Activated effector memory CD4-positive, alpha-beta T cell treated with anti-CD3 and anti-CD28 coated beads, Interleukin-2, amount 50 U/mL, for 16 hours (primary cell): Measurements from ENCODE around the gene RIPOR2.
"Not testable (repeated sequence)": the region's sequence is repeated elsewhere in the genome, so short reads cannot be mapped to it uniquely, and the experiment has no call there.

Experiments
- DNase-seq: peaks from one replicate; pipeline ENCODE4 v3.0.0-alpha.2; 2020

The RIPOR2 gene

DNA sequence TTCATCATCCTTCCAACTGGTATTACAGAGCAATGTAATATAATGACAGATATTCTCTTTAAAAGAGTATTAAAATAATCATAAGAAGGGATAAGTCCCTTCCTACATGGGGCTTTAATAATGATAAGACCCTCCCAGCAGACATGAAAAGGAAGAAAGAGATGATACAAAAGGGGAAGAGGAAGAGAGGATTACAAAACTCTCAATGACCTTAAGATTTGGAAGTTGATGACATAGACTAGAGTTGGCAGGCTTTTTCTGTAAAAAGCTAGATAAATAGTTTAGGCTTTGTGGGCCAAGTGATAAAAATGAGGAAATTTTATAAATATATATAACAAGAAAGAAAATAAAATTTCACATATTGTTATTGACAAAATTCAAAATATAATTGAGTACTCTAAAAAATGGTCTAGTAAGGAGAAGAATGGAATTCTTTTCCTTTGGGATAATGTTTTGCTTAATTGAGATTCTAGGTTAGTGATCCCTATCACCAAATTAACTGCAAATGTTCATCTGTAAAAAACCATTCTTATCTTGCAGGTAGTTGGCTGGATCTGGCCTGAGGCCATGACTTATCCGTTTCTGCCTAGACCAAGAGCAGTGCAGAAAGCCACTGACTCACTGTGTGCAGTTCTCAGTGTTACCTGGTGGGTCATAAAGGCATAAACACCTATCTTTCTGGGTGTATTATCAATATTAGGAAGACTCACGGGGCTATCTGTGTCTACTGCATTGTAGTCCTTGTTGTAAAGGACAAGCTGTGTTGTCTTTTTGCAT, 11.0 kb downstream of the RIPOR2 start:
- no peak for DNase-seq

DNA sequence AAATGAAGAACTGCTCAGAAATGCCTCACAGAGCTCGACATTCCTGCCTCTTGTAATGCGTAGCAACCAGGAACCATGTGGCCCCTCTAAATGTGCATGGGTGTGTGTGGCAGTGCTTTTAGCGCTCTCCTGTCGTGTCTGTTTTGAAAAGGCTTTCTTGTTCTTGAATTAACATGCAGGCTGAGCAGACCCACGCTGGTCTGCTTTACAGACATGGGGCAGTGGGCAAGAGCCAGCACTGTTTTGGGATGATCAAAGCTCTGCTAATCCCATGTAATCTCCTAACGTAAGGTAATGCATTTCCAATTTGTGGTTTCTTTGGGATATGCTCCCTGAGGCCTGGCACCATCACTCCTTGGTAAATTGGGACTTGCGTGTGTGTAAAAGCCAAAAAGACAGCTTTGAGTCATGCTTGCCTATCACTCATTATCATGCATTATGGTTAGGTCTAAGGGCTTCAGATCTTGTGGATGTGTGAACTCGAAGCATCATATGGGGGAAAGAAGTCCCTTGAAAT, 11.8 kb downstream of the RIPOR2 start:
- DNase-seq, result no peak

DNA sequence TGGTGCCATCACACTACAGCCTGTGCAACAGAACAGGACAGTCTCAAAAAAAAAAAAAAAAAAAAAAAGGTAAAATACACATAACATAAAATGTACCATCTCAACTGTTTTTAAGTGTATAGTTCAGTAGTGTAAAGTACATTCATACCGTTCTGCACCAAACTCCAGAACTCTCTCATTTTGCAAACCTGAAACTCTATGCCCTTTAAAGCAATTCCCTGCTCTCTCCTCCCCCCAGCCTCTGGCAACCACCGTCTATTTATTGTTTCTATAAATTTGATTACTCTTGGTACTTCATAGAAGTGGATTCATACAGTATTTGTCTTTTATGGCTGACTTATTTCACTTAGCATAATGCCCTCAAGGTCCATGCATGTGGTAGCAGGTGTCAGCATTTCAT, 12.9 kb downstream of the RIPOR2 start:
- DNase-seq, result no peak

DNA sequence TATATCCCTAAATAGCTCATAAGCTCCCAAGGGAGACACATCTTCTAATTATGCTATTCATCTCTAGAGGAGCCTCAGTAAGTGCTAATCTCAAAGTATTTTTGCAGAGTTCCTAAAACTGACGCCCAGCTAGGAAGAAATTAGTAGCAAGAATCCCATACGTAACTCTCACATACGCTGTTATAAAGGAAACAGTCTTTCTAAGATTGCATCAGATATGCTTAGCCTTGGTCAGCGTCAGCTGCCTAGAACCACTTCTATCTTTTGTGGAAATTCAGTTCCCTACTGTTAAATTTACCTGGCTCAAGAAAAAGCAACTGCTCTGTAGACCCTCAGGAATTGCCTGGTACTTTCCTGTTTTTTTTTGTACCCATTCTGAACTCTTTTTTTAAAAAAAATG, 13.6 kb downstream of the RIPOR2 start:
- DNase-seq, result no peak

DNA sequence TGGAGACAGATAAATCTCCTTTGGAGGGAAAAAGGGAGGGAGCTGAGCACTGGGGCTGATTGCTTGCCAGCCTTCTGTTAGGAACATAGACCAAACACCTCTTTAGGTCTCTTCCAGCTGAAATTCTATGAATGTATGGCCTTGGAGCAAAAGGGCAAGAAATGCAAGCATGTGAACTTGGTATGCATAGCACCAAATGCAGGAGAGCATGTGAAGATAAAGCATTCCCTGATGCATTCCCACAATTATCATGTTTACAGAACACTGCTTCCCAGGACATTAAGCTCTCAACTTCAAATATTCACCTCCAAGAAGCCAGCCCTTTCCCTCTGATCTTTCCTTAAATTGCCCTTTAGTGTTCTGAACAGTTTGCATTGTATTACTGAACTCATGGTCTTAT, 15.6 kb downstream of the RIPOR2 start:
- no peak for DNase-seq

DNA sequence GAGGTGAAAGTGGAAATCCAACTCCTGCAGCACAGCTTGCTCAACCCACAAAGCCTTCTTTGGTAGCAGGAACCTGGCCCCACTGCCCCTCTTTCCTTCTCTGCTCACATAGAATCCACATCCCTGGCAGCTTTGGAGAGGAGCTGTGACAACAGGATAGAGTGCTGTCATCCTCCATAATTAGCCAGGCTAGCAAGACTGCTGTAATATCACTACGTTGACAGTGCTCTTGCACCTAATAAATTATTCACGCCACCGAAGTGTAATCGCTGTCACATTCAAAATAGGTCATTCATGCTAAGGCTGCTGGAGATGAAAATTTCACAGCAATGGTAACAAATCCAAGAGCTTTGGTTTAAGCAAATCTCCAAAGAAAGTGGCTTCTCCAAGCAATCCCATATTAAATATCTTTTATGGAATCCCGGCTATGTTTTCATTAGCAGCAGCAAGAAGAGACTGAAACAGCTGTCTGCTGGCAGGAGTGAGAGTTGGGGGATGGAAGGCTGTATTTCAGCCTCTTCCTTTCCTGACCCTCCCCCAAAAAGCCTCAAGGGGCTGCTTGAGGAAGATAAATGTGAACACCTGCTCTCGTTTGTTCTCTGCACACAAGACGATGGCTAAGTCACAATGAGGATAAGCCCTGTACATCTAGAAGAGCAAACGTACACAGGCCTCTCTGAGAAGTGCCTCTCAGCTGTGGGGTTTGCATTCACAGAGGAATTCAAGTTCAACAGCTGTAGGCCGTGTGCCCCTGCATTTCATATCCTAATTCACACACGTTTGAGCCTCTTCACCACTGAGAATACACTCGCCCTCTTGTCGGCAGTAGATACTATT, 16.5 kb downstream of the RIPOR2 start:
- peak; percentile 69 for DNase-seq

DNA sequence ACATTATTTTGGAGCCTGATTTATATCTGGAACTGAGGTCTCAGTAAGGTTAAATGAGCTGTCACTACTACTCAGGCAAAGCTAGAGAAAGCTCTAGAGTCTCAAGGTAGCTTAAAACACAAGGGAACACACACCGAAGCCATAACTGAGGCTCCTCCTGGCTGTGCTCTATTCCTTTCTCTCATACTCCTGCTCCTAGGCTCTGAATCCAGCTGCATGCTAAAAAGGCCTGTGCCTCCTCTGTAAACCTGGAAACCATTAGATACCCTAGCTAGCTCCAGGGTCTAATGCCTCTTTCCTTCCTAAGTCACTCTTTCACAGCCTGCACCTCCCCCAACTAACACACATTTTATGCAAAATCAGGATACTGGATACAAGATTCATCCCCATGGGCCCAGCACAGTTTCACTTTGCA, 17.1 kb downstream of the RIPOR2 start:
- no peak for DNase-seq

DNA sequence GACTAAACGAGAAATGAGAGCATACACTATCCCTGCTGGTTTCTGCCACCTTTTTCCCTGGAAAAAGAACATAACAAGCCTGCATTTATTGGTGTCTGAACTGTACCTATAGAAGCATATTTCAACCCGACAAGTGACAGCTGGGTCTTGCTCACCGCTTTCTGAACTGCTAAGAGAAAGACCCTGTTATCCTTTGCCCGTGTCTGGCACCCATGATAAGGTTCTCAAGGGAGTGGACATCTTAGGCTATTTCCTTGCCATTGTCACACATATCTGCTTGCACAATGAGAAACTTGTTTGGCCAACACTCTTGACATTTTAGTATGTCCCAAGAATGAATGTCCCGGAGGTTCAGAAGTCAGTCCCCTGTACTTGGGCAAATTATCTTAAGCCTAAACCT, 19.3 kb downstream of the RIPOR2 start:
- DNase-seq, result no peak

DNA sequence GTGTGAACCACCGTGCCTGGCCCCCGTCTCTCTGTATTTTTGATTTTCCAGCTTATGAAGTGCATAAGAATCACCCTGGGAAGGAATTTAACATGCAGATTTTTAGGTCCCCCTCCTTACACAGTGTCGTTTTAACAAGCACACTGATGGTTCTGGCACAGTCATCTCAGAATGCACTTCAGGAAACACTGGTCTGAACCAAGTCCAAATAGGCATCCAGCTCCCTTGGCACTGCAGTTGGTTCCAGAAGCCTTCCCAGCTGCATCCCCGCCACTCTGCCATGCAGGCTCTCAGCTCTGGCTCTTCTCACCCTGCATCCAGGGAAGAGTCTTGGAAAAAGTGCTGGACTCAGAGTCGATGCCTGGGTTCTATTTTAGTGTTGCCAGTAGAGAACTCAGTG, 20.1 kb downstream of the RIPOR2 start:
- no peak for DNase-seq

DNA sequence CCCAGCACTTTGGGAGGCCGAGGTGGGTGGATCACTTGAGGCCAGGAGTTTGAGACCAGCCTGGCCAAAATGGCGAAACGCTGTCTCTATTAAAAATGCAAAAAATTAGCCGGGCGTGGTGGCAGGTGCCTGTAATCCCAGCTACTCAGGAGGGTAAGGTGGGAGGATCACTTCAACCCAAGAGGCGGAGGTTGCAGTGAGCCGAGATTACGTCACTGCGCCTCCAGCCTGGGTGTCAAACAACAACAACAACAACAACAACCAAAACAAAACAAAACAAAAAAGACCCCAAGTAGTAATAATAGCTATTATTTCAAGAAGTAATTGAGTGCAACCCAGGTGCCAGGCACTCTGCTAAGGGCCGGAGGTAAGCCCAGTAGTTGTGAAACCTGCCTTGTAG, 21.7 kb downstream of the RIPOR2 start:
- not testable (repeated sequence) for DNase-seq

DNA sequence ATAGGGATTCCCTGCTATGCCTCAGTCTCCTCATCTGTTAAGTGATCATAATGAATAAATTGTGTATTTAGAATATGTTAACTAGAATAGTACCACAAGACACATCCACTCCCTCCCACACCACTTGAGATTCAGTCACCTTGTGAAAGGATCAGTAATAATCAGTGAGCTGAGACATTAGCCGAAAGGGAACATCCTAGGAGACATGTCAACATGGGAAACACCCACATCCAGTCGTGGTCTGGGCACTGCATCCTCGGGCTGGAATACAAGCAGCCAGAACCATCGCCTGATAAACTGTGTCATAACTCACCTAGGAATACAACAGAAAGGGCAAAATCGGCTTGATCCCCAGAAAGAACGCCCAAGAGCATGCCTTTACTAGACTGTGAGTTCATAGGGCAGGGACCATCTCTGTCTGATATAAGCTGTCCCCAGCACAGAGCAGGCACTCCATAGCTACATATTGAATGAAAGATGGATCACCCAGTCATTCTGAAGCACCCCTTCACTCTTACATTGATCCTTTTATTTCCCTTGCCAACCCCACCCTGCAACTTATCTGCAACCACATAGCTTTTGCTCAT, 23.9 kb downstream of the RIPOR2 start:
- no peak for DNase-seq

DNA sequence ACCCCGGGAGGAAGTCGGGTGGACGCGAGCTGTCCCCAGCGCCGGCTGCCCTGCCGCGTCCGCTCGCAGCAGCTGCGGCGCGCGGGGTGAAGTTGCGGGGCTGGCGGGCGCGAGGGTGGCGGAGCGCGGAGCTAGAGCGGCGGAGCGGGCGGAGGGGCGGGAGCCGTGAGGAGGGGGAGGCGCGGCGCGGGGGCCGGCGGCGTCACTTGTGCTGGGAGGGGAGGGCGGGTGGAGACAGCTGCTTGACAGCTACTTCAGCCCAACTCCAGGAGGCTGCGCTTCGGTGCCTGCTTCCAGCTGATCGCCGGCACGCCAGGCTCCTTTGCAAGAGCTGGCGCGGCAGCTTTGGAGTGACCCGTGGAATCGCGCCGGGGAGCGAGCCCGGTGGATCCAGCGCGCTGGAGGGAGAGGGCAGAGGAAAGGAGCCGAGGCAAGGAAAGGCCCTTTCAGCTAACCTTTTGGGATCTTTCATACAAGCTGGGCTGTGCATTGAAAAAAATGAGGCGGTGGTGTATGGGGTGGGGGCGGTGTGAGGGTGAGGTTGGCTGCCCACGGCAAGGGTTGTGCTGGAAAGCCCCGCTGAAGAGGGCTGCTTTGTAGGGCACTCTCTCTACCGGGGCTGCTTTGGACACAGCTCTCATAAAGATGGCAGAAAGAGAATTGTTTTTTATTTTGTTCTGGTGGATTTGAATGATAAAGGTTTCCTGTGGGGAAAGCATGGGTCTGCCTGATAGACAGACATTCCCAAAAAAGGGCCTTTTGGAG, 24.6 kb downstream of the RIPOR2 start:
- DNase-seq, result peak; percentile 80

DNA sequence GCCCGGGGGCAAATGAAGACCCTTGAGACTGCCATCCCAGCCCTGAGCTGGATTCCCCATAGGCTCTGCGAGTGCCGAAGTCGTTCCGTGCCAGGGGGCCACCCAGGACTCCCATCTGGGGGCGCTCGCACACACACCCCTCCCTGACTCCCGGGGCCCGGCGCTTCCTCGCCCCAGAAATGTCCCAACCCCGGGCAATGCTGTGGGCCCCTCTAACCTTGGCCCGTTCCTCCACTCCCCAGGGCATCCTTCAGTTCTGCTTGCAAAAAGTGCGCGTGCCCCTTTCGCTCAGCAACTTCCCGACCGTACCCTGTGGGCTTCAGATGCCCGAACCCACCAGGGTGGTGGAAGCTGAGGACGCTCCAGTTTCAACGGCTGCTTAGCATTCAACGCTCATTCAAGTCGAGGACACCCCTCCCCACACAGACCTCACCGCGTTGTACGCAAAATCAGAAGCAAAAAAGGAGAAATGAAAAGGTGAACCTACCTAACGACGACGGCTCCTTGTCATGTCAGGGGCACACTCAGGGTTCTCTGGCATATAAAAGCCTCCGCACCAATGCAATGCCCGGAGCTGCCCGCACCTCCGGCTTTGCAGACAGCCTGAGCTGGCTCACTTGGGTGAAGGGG, 25.3 kb downstream of the RIPOR2 start:
- peak; percentile 70 for DNase-seq

DNA sequence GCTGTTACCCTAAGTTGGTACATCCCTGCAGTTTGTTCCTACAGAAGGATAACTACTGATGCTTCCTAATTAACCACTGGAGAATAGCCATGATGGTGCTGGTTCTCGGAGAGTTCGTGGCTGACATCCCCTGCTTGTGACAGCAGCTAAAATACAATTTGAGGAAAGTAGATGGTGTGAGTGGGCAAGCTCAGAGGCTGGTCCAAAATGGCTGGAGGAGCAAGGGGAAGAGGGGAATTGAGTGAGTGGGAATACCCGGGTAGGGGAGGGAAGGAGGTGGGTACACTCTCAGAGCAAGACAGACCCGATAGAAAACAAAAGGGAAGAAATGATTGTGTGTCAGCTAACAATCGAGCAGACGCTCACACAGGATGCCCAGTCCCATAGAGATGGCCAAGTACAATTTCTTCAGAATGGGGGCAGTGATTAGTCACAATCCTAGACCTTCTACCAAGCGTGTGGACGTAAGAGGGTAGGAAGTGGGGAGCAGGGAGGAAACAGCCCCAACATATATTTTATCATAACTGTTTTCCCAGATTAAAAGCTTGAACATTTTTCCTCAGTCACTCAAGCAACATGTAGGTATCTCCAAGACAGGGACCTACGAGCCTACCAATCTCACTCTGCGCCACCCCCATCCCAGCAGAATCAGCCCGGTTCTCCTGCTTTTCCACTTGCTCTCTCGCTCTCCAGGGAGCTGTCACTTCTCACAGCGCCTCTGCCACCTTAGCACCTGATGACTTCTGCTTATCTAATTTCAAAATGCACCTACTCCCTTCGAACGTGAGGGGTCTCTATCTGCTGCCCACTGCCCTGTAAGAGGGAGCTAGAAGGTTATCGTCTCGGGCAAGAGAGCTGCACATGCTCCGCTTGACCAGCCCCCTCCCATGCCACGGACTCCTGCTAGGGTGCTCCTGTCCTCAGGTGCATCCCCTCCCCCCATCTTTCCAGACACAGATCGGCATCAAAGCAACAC, 26.2 kb downstream of the RIPOR2 start:
- DNase-seq, result no peak

DNA sequence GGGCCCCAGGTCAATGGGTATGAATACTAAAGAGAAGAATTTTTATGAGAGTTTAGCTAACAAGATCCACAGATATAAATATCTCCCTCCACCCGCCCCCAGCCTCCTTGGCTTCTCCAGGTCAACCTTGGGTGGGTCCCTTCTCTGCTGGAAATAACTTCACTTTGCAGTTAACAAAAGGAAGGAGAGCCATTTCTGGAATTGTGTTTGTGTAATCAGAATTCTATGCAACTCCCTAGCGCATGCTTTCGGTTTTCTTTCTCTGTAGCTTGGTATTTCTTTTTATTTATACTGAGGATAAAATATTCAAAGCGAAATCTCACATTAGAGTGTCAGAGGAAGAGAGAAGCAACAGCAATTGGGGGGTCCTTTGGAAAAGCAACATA, 27.1 kb downstream of the RIPOR2 start:
- DNase-seq, result no peak

DNA sequence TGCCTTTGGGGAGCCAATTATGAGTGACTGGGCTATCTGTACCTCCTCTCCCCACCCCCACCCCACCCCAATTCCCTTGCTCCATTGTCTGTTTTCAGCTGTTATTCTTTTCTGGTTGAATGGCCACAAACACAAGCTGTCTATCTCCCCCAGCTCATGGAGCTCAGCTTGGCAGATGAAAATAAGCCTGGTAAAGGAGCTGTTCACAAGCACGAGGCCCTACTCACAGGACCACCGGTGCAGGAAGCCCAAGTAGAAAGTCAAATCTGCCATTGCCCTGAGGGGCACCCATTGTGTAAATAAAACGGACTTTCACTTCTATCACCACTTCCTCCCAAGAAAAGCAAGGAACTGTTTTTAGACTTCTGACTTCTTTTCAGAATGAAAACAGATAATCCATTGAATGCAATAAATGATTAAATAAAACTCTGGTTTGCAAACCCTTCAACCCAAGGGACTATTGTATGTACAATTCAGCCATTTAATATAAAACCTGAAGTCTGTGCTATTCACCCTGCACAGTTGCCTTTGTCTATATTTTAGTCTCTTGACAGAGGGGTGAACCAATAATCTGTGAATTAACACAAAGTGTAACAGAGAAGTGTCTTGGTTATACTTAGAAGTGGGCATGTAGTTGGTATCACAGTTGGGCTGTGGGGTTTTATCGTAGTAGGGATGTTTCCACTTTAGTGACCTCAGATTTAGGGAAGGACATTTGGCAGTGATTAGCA, 27.7 kb downstream of the RIPOR2 start:
- no peak for DNase-seq

DNA sequence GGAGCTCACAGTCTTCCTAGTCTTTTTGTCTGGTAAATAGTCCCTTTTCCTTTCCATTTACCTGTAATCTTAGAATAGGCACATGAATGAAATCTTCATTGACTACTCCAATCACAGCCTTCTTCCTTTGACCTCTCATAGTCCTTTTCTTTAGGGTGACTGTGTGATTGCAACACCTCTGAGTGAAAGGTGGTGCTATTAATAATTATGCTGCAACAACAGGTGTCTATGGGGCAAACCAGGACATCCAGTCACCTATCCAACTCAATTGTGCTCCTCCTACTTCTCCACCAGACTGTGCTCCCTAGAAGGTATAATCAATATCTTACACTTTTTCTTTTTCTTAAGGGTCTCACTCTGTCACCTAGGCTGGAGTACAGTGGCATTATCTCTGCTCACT, 29.4 kb downstream of the RIPOR2 start:
- DNase-seq, result no peak

DNA sequence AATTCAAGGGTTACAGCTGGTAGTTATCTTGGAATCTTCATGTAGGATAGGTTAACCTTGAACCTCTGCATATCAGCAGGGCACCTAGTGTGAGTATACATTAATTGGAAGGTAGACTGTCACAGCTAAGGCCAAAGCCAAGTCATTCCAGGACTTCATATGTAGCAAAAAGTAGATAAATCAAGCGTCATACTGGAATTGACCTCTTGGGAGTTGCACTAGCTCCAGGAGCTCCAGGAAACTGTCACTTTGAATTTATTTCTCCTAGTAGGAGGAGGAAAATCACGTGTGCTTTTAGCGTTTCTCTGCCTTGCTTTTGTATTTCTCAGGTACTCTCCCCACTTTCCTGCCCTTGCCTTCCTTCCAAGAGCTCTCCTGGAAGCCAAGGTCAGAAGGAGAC, 30.3 kb downstream of the RIPOR2 start:
- no peak for DNase-seq

DNA sequence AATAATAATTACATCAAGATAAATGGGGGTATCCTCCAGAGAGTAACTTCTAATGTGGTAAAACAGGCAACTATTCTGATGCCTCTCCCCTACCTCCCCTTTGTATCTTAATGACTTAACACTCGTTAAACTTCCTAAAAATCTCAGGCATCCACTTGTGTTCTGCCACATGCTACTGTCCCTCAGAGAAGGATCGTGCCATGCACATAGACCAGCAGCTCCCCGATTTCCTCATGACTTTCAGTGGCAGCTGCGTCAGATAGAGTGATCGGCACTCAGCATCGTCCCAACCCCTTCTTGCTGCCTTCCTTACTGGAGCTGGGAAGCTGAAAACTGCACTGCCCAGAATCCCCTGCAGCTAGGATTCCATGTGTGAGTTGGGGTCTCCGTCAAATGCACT, 32.1 kb downstream of the RIPOR2 start:
- no peak for DNase-seq

DNA sequence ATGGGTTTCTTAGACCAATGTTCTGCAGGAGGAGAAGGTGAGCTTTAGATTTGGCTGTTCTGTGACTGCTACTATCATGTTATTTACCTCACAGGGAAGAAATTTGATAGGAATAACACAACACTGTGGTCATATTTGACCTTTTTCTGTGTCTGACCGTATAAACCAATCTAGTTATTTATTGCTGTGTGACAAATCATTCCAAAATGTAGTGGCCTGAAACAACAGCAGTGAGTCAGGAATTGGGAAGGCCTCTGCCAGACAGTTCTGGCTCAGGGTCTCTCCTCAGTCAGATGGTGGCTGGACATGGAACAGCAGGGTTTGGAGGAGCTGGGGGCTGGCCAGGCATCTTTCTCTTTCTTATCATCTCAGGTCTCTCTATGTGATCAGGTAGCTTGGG, 33.0 kb downstream of the RIPOR2 start:
- DNase-seq, result no peak
